Measurements from ENCODE around the gene TBC1D5.
A peak's percentile ranks its signal among the peaks of the same experiment; 100 is the strongest.
"Not testable (repeated sequence)": the region's sequence is repeated elsewhere in the genome, so short reads cannot be mapped to it uniquely, and the experiment has no call there.

TBC1D5 gene

DNA sequence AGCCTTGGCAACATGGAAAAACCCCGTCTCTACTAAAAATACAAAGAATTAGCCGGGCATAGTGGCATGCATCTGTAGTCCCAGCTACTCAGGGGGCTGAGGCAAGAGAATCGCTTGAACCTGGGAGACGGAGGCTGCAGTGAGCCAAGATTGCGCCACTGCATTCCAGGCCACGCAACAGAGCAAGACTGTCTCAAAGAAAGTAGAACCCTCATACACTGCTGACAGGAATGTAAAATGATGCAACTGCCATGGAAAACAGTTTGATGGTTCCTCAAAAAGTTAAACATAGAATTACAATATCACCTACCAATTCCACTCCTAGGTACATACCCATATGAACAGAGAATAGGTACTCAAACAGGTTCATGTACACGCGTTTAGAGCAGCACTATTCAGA, 158.9 kb downstream of the TBC1D5 start:
- no peak for DNase-seq

- DNase-seq = no peak
Observed at GRCh38 chr3:17581421-17582080, 160.9 kb downstream of the TBC1D5 start.

DNA sequence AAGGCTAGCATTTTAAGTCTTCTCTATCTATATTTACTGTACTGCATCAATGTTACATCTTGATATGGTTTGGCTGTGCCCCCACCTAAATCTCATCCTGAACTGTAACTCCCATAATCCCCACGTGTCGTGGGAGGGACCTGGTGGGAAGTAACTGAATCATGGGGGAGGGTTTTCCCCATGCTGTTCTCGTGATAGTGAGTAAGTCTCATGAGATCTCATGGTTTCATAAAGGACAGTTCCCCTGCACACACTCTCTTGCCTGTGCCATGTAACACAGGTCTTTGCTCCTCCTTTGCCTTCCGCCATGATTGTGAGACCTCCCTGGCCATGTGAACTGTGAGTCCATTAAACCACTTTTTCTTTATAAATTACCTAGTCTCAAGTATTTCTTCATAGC, 161.5 kb downstream of the TBC1D5 start:
- DNase-seq = no peak

DNA sequence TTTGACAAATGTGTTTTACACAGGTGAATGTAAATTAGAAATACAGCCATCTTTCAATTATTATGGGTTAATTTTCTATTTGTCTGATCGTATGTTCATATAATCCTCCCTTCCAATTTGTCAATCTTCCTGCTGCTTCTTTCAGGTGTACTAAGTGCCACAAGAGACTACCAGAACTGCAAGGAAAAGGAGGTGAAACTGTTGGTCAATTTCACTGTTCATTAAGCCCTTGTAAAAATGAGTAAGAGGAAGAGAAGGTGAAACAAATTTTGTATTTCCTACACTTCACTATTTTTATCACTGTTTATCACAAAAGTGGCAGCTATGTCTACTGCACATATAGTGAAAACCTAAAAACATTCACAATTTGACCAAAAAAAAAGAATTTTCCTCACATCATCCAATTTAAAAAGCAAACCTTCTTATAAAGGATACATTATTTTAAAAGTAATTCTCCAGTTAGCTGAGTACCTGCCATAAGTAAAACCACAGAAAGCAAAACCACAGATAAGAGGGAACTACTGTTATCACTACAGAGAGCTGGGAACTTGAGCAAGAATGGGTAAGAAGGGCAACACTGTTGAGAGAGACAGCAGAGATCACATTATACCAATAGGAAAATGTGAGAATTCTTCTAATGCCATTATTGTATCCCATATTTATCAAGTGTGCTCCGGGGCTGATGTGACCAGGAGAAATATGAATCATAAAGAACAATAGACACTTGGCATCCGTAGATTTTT, 163.0 kb downstream of the TBC1D5 start:
- no peak for DNase-seq

GRCh38 chr3:17577796-17578520, 164.5 kb downstream of the TBC1D5 start:
- DNase-seq = no peak

DNA sequence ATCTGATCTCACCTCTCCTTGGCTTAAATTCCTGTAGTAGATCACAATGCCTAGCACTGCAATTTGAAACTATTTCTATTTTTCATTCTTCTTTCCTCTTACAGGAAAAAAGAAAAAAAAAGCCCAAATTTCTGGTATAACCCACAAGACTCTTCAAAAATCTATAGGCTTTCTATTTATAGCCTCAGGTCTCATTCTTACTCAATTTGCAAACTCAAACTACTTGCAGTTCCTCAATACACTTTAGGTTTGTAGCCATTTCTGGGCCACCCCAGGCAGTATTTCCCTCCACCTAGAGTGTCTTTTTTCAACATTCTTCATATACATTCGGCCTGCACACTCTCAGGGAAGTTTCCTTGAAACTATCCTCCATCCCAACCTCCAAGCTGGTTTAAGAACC, 169.0 kb downstream of the TBC1D5 start:
- no peak for DNase-seq

DNA sequence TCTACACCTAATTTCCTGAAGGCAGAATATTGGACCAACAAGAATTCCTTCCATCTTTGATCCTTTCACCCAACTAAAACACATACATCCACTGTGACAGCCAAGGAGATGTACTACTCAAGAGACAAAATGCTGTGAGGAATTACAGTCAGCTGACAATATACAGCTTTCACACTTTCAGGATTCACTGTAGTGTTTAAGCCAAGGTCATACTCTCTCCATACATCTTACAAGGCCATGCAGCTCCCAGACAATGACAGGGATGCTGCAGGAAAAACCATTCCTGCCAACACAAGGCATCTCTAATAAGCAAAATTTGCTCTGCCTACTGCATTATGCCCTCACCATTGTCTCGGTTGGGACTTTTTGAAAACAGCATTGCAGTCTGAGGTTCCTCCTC, 170.7 kb downstream of the TBC1D5 start:
- no peak for DNase-seq

GRCh38 chr3:17562845-17563244, 179.6 kb downstream of the TBC1D5 start:
- DNase-seq = no peak

DNA sequence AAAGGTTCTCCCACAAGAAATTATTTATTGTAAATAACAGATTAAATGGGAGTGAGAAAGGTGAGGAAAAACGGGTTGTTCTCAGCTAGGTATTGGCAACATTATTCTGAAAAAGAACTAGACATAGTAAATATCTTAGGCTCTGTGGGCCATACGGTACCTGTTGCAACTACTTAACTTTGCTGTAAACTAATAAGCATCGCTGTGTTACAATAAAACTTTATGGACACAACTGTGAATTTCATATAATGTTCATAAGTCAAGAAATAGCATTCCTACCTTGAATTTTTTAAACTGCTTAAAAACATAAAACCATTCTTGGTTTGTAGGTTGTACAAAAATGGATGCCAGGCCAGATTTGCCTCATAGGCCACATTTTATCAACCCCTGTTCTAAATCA, 183.9 kb downstream of the TBC1D5 start:
- no peak for DNase-seq

- no peak for DNase-seq
Observed at GRCh38 chr3:17557749-17558463, 184.5 kb downstream of the TBC1D5 start.

GRCh38 chr3:17555525-17555924, 186.9 kb downstream of the TBC1D5 start:
- no peak for DNase-seq

DNA sequence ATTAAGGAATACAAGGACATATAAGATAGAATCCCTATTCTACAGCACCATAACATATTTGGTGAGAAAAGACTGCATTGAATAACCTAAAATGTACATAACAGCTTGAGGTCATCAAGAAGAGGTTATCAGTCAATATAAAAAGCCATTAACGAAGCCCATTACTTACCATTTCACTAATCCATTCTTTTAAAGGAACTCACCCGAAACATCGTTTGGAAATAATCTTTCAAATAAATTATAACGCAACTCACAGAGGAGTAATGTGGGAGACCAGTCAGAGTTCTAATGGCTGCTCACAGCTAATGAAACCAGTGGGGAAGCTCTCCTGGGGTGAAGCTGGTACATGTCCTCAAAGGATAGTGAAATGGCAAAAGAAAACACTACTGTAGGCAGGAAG, 188.4 kb downstream of the TBC1D5 start:
- DNase-seq = no peak

DNA sequence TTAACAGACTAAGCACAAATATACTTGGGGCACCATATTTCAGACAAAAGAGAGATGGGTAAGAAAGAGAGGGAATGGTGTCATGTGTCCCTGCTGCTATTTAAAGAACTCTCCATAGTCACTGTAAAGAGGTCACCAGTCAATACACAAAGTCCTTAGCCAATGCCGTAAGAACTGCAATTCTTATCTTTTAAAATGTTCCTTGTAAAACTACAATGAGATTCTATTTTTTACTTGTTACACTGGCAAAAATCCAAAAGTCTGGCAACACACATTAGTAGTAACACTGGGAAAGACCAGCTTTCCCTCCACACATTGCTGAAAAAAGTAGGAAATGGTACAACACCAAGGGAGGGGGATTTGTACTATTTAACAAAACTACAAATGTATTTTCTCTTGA, 189.4 kb downstream of the TBC1D5 start:
- no peak for DNase-seq

- DNase-seq = no peak
Observed at GRCh38 chr3:17552351-17552750, 190.1 kb downstream of the TBC1D5 start.

DNA sequence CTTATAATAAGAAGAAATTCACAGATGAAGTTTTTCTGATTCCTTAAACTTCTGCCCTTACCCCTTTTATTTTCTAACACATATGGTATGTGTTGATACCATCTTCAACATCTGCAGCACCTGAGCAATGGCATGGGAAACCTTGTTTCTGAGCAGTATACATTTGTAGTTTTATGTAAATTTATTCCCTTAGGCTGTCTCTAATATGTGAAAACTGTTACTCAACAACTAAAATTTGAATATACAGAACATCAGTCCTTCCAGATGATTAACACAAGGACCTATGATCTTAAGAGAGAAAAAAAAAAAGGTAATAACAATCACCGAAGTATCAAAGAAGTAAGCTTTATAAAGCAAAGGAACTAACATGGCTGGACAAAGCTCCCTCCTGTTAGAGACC, 190.5 kb downstream of the TBC1D5 start:
- DNase-seq = peak in 1 of 2 experiments; percentile 2

GRCh38 chr3:17551333-17551732, 191.1 kb downstream of the TBC1D5 start:
- DNase-seq = no peak

- DNase-seq = no peak
Observed at GRCh38 chr3:17550624-17551023, 191.8 kb downstream of the TBC1D5 start.

GRCh38 chr3:17546500-17547255, 195.8 kb downstream of the TBC1D5 start:
- no peak for DNase-seq

- no peak for DNase-seq
Observed at GRCh38 chr3:17544632-17545031, 197.8 kb downstream of the TBC1D5 start.

DNA sequence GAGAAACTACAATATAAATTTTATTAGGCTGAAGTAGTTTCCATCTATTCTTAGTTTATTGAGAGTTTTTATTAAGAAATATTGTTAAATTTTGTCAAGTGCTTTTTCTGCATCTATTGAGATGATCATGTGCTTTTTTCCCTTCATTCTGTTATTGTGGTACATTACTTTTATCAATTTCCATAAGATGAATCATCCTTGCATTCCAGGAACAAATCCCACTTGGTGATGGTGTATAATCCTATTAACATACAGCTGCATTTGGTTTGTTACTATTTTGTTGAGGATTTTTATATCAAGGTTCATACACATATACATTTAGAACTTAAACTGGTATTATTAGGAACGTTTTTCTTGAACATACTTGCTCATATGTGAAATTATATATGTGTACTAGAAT, 199.8 kb downstream of the TBC1D5 start:
- no peak for DNase-seq

- no peak for DNase-seq
Observed at GRCh38 chr3:17539436-17539835, 203.0 kb downstream of the TBC1D5 start.

- no peak for DNase-seq
Observed at GRCh38 chr3:17535274-17535673, 207.2 kb downstream of the TBC1D5 start.

DNA sequence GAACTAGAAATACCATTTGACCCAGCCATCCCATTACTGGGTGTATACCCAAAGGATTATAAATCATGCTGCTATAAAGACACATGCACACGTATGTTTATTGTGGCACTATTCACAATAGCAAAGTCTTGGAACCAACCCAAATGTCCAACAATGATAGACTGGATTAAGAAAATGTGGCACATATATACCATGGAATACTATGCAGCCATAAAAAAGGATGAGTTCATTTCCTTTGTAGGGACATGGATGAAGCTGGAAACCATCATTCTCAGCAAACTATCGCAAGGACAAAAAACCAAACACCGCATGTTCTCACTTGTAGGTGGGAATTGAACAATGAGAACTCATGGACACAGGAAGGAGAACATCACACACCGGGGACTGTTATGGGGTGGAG, 210.0 kb downstream of the TBC1D5 start:
- not testable (repeated sequence) for DNase-seq

All from NCI-H526 (cell line).